Lower leg skin (tissue), 3 donors: Measurements from ENCODE around the gene RPL34.

Experiments
- CTCF ChIP-seq, 3 donors: fragments of 450-650 bp; IDR thresholded peaks; one replicate each; pipeline ENCODE4 v1.5.1; 2016; ENCODE audit warnings: antibody characterized with exemption in 3 of 3, mild to moderate bottlenecking in 3 of 3, moderate library complexity in 2 of 3
- POLR2A ChIP-seq, 2 donors: fragments of 450-650 bp; IDR thresholded peaks; one replicate each; pipeline ENCODE4 v1.6.1; 2016 to 2017; ENCODE audit warnings: antibody characterized with exemption in 2 of 2, mild to moderate bottlenecking in 1 of 2, moderate library complexity in 1 of 2

DNA sequence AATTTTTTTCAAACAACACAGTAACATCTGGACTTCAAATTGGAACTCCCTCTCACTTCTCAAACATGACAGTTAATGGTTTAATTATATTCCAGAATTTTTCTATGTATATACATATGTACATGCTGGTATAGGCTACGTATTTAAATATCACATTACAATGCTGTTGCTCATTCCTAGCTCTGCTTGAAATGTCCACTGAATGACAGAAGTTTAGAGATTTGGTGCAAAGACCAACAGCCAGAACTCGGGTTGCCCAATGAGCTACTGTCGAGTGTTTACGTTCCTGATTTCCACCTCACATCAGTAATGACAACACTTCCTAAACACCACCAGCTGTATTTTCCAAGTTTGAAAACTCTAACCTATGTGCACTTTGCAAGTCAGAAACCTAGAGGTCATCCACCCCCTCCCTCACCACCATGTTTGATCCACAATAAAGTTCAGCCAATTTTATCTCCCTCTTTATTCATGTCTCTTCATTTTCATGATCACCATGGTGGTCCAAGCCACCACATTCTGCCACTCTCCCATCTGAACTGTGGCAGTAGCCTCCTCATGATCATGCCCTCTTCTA, 49.3 kb upstream of the RPL34 start:
- TF ChIP-seq CTCF (IDR thresholded peaks at IDR 0.05): no peak
- no peak for TF ChIP-seq POLR2A (IDR thresholded peaks at IDR 0.05)
